GM18951 (cell line): Measurements from ENCODE around the gene SCN11A.
A peak's percentile ranks its signal among the peaks of the same experiment; 100 is the strongest.

ENCODE experiments used
- POLR2A ChIP-seq: IDR thresholded peaks from 4 replicates; pipeline ENCODE4 v1.6.1; 2011; ENCODE audit warnings: mild to moderate bottlenecking; ENCODE audit not compliant: insufficient read length, insufficient read depth; ENCODE audit errors: extremely low read depth
- in situ Hi-C: fragments of 300-500 bp; cut with MboI; formaldehyde crosslinking; loops from one replicate; pipeline ENCODE4 v1.12.0; 2022; ENCODE audit warnings: low sequenced_read_pairs, mixed read lengths, inconsistent platforms; ENCODE audit not compliant: unreplicated experiment

The SCN11A gene

DNA sequence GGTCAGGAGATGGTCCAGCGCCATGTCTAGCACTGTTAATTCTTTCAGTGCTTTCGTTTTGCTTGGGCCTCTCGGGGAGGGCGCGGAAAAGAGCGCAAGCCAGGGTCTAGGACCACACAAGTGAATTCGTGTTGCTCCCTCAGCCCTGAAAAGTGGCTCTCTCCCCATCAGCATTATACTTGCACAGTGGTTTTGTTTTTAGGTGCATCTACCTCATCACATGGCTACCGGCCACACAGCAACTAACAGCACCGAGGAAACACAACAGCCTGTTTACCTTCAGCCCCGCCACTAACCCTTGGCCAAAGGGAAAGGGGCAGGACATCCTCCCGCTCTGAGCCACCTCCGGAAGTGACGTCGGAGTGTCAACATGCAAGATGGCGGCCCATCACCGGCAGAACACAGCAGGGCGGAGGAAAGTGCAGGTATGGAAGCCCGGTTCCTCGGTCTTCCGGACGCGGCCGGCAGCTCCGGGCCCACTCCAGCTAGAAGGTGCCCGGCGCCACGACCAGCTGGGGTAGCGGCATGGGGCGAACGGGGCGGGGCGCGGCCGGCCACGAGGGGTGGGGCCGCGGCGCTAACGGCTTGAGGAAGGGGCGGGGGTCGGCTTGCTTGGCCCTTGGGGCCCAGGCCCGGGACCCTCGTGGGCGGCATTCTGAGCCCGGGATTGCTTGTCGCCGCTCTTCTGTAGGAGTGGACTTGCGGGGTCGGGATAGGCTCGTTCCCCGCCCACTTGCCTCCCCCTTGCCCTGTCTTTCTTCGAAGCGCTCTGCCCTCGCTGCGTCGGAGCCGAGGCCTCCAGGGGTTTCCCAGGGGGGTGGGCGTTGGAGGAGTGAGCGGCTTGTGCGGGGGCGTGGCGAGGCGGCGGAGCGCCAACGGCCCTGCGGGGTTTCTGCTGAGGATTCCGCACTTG is at the start of gene SCN11A, which contains the start of gene WDR48:
Gene SCN11A (minus strand): TSS at position 296 of the 913 bp plus-strand sequence. CDS start 101,582 bp downstream, outside the sequence.
Gene WDR48 (plus strand): TSS at position 368 of the 913 bp plus-strand sequence. CDS start 10 bp downstream, at position 378.
- TF ChIP-seq POLR2A: peak; percentile 87
- in situ Hi-C loops: no loop called here

GRCh38 chr3:39101022-39101689 is 49.4 kb upstream of the SCN11A start:
- in situ Hi-C loops: no loop called here
- TF ChIP-seq POLR2A: no peak

DNA sequence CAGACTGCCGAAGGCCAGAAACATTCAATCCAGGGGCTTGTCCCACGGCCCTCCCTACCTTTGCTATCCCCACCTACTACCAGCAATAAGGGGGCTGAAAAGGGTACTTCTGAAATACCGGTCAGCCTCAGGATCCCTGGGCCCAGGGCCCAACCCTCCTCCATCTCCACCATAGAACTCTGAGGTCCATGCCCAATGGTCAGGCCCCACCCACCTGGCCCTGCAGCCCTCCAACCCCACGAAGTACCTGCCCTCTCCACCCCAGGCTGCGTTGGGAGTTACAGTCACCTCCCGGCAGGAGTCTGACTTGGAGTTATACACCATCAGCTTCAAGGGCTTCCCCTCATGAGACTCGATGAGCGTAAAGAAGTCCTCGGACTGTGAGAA is 48.7 kb upstream of the SCN11A start:
- TF ChIP-seq POLR2A: no peak
- in situ Hi-C loops: no loop called here

DNA sequence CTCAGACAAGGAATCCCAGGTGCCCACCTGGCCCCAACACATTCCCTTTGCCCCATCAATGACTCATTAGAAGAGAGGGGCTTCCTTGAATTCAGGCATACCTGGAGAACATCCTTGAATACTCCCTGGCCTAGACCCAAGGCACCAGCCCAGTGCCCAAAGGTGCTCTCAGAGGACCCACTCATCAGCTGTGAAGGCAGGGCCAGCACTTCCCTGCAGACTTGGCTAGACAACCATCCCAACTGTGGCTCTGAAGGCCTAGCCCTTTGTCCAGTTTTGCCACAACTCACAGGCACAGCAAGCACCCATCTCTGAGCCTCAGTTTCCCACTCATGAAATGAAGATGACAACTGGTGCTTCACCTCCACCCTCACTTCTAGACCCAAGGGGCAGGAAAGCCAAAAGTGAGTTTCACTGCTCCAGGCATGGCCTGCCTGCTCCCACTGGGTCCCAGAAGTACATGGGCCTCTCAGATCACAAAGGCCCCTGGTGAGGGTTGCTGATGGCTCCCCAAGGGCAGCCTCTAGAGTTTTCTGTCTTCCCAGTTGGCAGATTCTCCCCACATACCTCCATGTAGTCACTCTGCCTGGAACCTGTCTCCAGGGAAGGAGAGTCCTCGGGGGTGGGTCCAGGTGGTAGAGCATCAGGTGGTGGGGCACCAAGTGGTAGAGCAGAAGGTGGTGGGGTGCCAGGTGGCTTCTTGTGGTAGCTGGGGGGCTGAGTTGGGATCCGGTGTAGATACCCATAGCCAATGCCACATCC is 48.2 kb upstream of the SCN11A start:
- in situ Hi-C loops: no loop called here

DNA sequence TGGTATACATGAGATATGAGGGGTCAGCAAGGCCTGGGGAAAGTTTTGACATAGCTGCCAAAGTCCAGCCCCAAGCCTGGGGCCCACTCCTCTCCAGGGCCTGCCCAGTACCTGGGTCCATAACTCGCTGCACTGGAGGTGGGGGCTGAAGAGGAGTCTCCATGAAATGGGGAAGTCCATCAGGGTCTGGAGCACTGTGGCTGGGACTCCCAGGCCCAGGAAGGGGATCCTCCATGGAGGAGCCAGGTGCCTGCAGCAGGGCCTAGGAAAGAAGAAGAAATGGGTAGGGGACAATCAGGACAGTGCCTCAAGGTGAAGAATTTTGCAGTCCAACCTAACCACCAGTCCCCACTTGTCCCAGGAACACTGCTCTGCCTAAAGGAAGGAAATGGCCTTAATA is 47.5 kb upstream of the SCN11A start:
- in situ Hi-C loops: no loop called here

More for the DNA sequence above, 48.2 kb upstream of the SCN11A start:
- no peak for TF ChIP-seq POLR2A

DNA sequence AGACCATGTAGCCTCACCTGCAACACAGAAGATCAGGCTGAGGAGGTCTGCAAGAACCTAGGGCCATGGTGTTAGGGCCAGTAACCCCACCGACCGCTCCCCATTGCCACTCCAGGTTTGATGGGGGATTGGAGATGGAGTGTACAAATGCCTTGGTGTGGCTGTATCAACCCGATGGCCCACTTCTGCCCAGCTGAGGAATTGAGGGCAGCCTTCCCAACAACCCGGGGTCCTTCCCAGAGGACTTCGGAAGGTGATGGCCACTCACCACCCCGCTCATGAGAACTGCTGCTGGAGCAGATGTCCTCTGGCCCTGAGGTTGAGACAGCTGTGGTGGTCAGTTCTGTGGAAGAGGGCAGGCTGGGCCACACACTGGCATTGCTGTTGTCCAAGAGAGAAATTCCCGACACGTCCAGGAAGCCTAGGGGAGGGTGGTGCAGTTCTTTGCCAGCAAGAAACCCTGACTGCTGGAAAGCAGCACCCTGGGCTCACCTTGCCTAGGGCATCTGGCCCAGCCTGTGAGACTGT is 46.8 kb upstream of the SCN11A start:
- in situ Hi-C loops: no loop called here
- TF ChIP-seq POLR2A: no peak

More for the DNA sequence above, 47.5 kb upstream of the SCN11A start:
- TF ChIP-seq POLR2A: no peak

GRCh38 chr3:39097716-39098472 is 46.1 kb upstream of the SCN11A start:
- no peak for TF ChIP-seq POLR2A
- in situ Hi-C loops: no loop called here

DNA sequence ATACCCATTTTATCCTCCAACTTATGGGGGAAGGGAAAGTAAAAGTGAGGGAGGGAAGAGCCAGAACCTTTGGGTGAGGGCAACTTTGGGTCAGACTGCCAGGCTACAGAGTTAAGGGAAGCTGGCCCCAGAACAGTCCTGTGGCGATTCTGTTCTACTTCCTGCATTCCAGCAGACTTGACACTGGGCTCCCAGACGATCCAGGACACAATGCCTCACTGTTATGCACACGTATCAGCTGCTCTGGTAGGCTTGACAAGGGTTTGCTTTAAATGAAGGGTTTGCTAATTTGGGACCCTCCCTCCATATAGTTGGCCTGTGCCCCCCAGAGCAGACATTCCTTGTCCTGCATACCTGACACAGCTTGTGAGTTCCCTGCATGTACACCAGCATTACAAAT is 45.0 kb upstream of the SCN11A start:
- in situ Hi-C loops: no loop called here

DNA sequence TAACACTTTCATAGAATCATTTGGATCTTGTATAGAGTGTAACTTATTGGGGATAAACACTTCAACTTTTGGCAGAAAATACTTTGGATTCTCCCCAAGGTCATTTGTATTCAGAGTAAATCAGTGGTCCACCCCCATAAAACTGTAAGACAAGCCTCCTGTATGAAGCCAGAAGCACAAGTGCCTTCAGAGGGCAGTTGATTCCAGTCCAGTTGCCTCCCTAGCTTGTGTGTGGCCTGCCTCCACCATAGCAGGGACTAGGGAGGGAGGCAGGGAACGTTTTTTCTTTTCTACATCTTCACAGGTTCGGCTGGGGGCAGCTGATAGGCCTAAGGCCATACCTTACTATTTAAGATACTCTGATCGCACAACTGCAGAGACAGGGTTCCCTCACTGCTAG is 44.0 kb upstream of the SCN11A start:
- no peak for TF ChIP-seq POLR2A
- in situ Hi-C loops: no loop called here

More for the DNA sequence above, 45.0 kb upstream of the SCN11A start:
- TF ChIP-seq POLR2A: no peak

GRCh38 chr3:39094851-39095677 is 43.3 kb upstream of the SCN11A start:
- in situ Hi-C loops: no loop called here
- TF ChIP-seq POLR2A: no peak

DNA sequence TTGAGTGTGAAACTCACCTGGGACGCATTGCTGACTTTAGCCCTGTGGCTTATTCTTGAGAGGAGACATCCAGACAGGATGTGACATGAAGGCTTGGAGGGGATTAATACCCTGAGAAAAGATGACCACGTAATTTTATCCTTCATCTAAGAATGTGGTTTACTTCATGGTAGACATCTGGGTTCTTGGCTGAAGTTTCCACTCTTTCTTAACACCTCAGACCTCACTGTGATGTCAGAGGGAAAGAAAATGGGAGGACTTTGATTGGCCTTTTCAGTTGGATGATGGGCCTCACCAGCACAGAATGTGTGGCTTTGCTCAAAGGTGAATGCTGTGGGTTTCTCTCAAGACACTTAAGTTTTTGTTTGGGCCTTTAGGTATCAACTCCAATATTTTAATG is 39.2 kb upstream of the SCN11A start:
- in situ Hi-C loops: no loop called here
- no peak for TF ChIP-seq POLR2A
